Activated naive CD8-positive, alpha-beta T cell treated with anti-CD3 and anti-CD28 coated beads, Interleukin-2, amount 50 U/mL, for 24 hours (primary cell): Measurements from ENCODE around the gene SYN1.

Experiments
- ATAC-seq: fragments of 150-1000 bp; cut with Tn5 transposase; one replicate; pipeline ENCODE4 v1.10.0; 2021
- DNase-seq: peaks from one replicate; pipeline ENCODE4 v3.0.0; 2021
- H3K27ac Mint-ChIP-seq: one replicate; pipeline ENCODE4 v1.8.0; 2021; ENCODE audit warnings: mild to moderate bottlenecking, mixed read lengths
- H3K27me3 Mint-ChIP-seq: one replicate; pipeline ENCODE4 v1.8.0; 2021; ENCODE audit warnings: mixed read lengths
- H3K36me3 Mint-ChIP-seq: one replicate; pipeline ENCODE4 v1.8.0; 2021; ENCODE audit warnings: low read depth, mixed read lengths
- H3K4me1 Mint-ChIP-seq: one replicate; pipeline ENCODE4 v1.8.0; 2021; ENCODE audit warnings: mixed read lengths
- H3K4me3 Mint-ChIP-seq: one replicate; pipeline ENCODE4 v1.8.0; 2021; ENCODE audit warnings: mild to moderate bottlenecking, moderate library complexity, mixed read lengths
- H3K9me3 Mint-ChIP-seq: one replicate; pipeline ENCODE4 v1.8.0; 2021; ENCODE audit warnings: mixed read lengths

SYN1 gene

GRCh38 chrX:47562615-47563243, 56.9 kb downstream of the SYN1 start:
- Mint-ChIP-seq H3K4me3 (peak overlapping the region; percentile 91), H3K27ac (peak overlapping the region; percentile 46), H3K36me3 (peaks cover 19% of the 10 kb centered on the region), H3K9me3 (no peaks in the 10 kb centered on the region), H3K4me1 (peaks cover 41% of the 10 kb centered on the region), H3K27me3 (no peaks in the 10 kb centered on the region)
- ATAC-seq (no peak), DNase-seq (no peak)

DNA sequence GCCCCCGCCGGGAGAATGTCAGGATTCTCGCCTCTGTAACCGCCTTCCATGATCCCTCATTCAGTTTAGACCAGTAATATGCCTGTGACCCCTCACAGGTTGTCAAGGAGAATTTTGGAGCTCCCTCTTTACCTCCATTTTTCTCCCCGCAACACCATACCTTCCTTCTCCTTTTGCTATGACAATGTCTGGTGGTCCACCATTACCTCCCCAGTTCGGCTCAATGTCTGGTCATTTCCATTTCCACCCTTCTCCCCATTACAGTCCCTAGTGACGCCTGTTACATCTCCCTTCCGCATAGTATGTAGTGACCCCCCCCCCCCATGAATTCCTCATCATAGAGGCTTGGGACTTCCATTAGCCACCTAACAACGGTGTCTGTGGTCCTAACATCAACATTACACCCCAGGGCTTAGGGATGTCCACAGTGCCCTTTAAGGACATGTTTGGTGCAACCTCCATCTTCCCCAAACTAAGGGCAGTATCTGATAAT, 58.0 kb downstream of the SYN1 start:
- Mint-ChIP-seq H3K9me3 (no peaks in the 10 kb centered on the region), H3K4me1 (peaks cover 43% of the 10 kb centered on the region), H3K27me3 (no peaks in the 10 kb centered on the region), H3K27ac (peak overlapping the region; percentile 95), H3K36me3 (peaks cover 12% of the 10 kb centered on the region), H3K4me3 (peak overlapping the region; percentile 91)
- DNase-seq (no peak), ATAC-seq (no peak)

GRCh38 chrX:47560934-47561658, 58.6 kb downstream of the SYN1 start, which contains the start of gene ARAF:
ARAF (plus strand) TSS chrX:47561205; CDS start chrX:47562968, 1,763 bp downstream.
- Mint-ChIP-seq H3K27ac (peak within 1 kb of the TSS; percentile 95), H3K36me3 (peaks cover 12% of the 10 kb centered on the region), H3K4me3 (peak within 1 kb of the TSS; percentile 91), H3K27me3 (no peaks in the 10 kb centered on the region), H3K9me3 (no peaks in the 10 kb centered on the region), H3K4me1 (peaks cover 47% of the 10 kb centered on the region)
- ATAC-seq (peak; percentile 88), DNase-seq (peak; percentile 91)

- Mint-ChIP-seq H3K27me3 (no peaks in the 10 kb centered on the region), H3K4me1 (peaks cover 50% of the 10 kb centered on the region), H3K36me3 (peaks cover 12% of the 10 kb centered on the region), H3K9me3 (no peaks in the 10 kb centered on the region), H3K27ac (peak overlapping the region; percentile 95), H3K4me3 (peak overlapping the region; percentile 91)
- no peak for DNase-seq
- no peak for ATAC-seq
Observed at GRCh38 chrX:47560179-47560933, 59.3 kb downstream of the SYN1 start.

GRCh38 chrX:47558436-47558835, 61.2 kb downstream of the SYN1 start:
- ATAC-seq (no peak), DNase-seq (no peak)
- Mint-ChIP-seq H3K4me1 (peaks cover 35% of the 10 kb centered on the region), H3K4me3 (no peak overlapping the region), H3K27me3 (no peaks in the 10 kb centered on the region), H3K9me3 (no peaks in the 10 kb centered on the region), H3K36me3 (peaks cover 5% of the 10 kb centered on the region), H3K27ac (no peak overlapping the region)

DNA sequence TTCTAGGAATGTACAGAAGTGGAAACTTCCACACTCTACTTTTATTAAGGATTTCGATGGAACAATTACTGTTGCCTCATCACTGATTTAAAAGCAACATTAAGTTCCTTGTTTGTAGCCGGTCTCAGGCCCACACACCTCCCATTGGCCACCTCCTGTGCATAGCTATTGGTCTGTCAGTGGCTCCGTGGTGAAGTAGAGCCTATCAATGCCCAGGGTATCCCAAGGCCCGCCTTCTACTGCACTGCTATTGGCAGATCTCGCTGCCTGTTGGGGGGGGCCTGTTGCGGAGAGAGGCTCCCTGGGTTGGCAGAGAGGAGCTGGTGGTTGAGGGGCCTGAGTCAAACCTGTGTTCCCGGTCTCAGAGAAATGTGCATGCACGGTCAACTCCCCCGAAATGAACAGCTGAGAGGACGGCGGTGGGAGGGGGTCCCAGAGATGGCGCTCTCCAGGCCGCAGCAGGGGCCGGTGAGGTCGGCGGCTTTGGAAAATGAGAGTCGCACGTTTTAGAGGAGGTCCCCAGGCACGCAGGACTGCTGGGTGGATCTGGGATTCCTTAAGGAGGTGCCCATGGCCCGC, 63.5 kb downstream of the SYN1 start:
- ATAC-seq, result peak; percentile 94
- peak overlapping the region; percentile 84 for H3K27ac Mint-ChIP-seq
- H3K4me3 Mint-ChIP-seq, result peak overlapping the region; percentile 81
- DNase-seq, result peak; percentile 78
- H3K27me3 Mint-ChIP-seq, result no peaks in the 10 kb centered on the region
- H3K9me3 Mint-ChIP-seq, result no peaks in the 10 kb centered on the region
- peaks cover 20% of the 10 kb centered on the region for H3K4me1 Mint-ChIP-seq
- no peaks in the 10 kb centered on the region for H3K36me3 Mint-ChIP-seq

- H3K9me3 Mint-ChIP-seq, result no peaks in the 10 kb centered on the region
- ATAC-seq (no peak), DNase-seq (no peak)
- no peak overlapping the region for H3K4me3 Mint-ChIP-seq
- no peaks in the 10 kb centered on the region for H3K36me3 Mint-ChIP-seq
- no peak overlapping the region for H3K27ac Mint-ChIP-seq
- H3K27me3 Mint-ChIP-seq, result no peaks in the 10 kb centered on the region
- no peaks in the 10 kb centered on the region for H3K4me1 Mint-ChIP-seq
Observed at GRCh38 chrX:47543496-47543895, 76.2 kb downstream of the SYN1 start.

GRCh38 chrX:47540754-47541538, 78.7 kb downstream of the SYN1 start:
- H3K27me3 Mint-ChIP-seq, result no peaks in the 10 kb centered on the region
- H3K27ac Mint-ChIP-seq, result no peak overlapping the region
- no peaks in the 10 kb centered on the region for H3K36me3 Mint-ChIP-seq
- ATAC-seq, result no peak
- no peaks in the 10 kb centered on the region for H3K4me1 Mint-ChIP-seq
- H3K4me3 Mint-ChIP-seq, result no peak overlapping the region
- no peaks in the 10 kb centered on the region for H3K9me3 Mint-ChIP-seq
- no peak for DNase-seq

DNA sequence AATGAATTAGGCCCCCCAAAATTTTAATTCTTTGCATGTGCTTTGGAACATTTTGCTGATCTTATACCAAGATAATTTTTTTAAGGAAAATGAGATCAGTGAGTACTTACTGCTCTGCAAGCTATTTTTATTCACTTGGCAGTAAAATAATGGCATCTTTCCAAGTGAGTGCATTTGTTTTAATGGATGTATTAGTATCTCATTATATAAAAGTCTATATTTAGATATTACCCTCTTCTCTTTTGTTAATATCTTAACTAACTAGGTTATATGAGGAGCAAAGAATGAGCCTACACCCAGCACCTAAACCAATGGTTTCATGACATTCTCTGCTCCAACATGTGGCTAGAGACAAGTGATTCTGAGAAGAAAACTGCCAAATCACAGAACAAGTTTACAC, 79.8 kb downstream of the SYN1 start:
- Mint-ChIP-seq H3K27ac (no peak overlapping the region), H3K27me3 (no peaks in the 10 kb centered on the region), H3K4me3 (no peak overlapping the region), H3K36me3 (no peaks in the 10 kb centered on the region), H3K9me3 (no peaks in the 10 kb centered on the region), H3K4me1 (no peaks in the 10 kb centered on the region)
- ATAC-seq, result no peak
- DNase-seq, result no peak

DNA sequence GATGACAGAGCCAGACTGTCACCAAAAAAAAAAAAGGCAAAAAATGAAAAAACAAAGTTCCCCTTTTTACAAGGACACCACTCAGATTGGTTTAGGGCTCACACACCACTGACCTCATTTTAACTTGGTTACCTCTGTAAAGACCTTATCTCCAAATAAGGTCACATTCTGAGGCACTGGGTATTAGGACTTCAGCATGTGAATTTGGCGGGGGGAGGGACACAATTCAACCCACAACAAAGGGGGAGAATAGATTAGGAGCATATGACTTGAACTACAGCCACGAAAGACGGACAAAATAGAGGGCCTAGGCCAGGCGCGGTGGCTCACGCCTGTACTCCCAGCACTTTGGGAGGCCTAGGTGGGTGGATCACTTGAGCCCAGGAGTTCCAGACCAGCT, 89.6 kb downstream of the SYN1 start:
- no peak overlapping the region for H3K4me3 Mint-ChIP-seq
- no peak for ATAC-seq
- no peak overlapping the region for H3K27ac Mint-ChIP-seq

DNA sequence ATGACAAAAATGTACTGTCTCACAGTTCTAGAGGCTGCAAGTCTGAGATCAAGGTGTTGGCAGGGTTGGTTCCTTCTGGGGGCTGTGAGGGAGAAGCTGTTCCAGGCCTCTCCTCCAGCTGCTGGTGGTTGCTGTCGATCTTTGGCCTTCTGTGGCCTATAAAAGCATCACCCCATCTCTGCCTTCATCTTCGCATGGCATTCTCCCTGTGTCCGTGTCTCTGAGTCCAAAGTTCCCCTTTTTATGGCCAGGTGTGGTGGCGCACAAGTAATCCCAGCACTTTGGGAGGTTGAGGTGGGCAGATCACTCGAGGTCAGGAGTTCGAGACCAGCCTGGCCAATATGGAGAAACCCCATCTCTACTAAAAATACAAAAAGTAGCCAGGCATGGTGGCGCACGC, 90.1 kb downstream of the SYN1 start:
- no peaks in the 10 kb centered on the region for H3K9me3 Mint-ChIP-seq
- DNase-seq (no peak), ATAC-seq (no peak)
- no peak overlapping the region for H3K27ac Mint-ChIP-seq
- no peak overlapping the region for H3K4me3 Mint-ChIP-seq
- peaks cover 2% of the 10 kb centered on the region for H3K27me3 Mint-ChIP-seq
- no peaks in the 10 kb centered on the region for H3K36me3 Mint-ChIP-seq
- H3K4me1 Mint-ChIP-seq, result peaks cover 1% of the 10 kb centered on the region

More for the DNA sequence above, 89.6 kb downstream of the SYN1 start:
- H3K36me3 Mint-ChIP-seq, result no peaks in the 10 kb centered on the region
- H3K4me1 Mint-ChIP-seq, result peaks cover 1% of the 10 kb centered on the region
- no peaks in the 10 kb centered on the region for H3K27me3 Mint-ChIP-seq
- H3K9me3 Mint-ChIP-seq, result no peaks in the 10 kb centered on the region
- no peak for DNase-seq

GRCh38 chrX:47523713-47524166, 95.9 kb downstream of the SYN1 start:
- no peaks in the 10 kb centered on the region for H3K9me3 Mint-ChIP-seq
- peak overlapping the region; percentile 61 for H3K4me3 Mint-ChIP-seq

DNA sequence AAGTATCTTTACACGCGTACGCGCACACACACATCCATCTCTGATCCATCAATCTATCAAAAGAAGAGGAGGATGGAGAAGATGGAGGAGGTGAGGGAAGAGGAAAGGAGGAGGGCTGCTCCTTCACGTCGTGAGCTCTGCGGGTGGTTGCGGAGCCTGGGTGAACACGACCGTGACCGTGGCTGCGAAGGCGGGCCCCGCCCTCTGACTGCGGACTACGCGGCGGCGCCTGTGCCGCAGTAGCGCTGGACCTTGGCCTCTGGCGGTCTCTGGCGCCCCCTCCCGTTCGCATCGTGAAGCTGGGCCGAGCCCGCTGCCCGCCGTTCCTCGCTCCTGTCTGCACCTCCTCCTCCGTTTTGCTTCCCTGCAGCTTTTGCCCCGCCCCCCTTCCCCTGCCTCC, 96.4 kb downstream of the SYN1 start:
- Mint-ChIP-seq H3K9me3 (no peaks in the 10 kb centered on the region), H3K27me3 (peaks cover 2% of the 10 kb centered on the region), H3K27ac (no peak overlapping the region), H3K4me1 (no peaks in the 10 kb centered on the region), H3K36me3 (no peaks in the 10 kb centered on the region), H3K4me3 (peak overlapping the region; percentile 61)
- ATAC-seq (peak; percentile 97), DNase-seq (peak; percentile 87)

More at GRCh38 chrX:47523713-47524166, 95.9 kb downstream of the SYN1 start:
- no peak for ATAC-seq
- Mint-ChIP-seq H3K27ac (no peak overlapping the region), H3K4me1 (no peaks in the 10 kb centered on the region), H3K36me3 (no peaks in the 10 kb centered on the region), H3K27me3 (peaks cover 2% of the 10 kb centered on the region)
- no peak for DNase-seq
